Measurements from ENCODE around the gene LCT.

Gene LCT

DNA sequence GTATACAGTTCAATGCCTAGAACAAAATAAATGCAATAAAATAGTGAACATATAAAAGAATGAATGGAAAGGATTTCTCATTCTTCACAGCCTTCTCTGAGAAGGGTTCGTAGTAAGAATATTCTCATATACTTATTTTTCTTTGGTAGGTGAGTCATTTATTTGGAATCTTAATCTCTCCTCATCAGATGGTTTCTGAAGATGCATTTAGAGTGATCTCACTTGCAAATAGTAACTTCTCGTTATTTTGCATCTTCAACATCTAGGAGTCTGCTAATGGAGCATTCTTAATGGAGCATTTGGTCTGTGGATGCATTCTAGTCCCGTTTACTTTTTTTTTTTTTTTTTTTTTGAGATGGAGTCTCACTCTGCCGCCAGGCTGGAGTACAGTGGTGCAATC lies 91.4 kb downstream of the LCT start:
- no peak overlapping the region for H3K27ac Mint-ChIP-seq
- peaks cover 5% of the 10 kb centered on the region for H3K9me3 Mint-ChIP-seq
- peaks cover 16% of the 10 kb centered on the region for H3K36me3 Mint-ChIP-seq
- no peak overlapping the region for H3K4me3 Mint-ChIP-seq
- peaks cover 64% of the 10 kb centered on the region for H3K4me1 Mint-ChIP-seq
- no peaks in the 10 kb centered on the region for H3K27me3 Mint-ChIP-seq

DNA sequence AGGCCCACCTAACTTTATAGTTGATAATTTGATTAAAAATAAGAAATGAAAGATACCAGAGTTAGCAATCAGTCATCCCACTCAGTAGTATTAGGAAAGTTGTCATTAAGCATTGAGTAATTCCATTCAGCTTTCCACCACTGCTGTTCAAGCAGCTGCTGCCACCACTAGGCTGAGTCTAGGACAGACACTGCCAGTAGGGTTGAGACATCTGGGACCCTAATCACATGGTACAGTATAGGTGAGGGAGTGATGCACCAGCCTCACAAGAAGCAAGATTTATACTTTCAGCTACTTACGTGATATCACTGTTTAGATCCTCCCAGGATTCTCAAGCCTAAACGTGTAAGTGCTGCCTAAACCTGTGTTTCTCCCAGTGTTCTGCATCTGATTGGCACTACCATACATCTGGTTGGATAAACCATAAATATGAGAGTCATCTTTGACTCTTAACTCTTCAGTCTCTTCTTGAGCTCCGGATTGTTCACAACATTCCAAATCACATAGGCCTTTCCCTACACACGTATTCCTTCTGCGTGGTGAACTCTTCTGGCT lies 92.1 kb downstream of the LCT start:
- H3K4me1 Mint-ChIP-seq = peaks cover 62% of the 10 kb centered on the region
- peaks cover 5% of the 10 kb centered on the region for H3K9me3 Mint-ChIP-seq
- peak overlapping the region; percentile 75 for H3K4me3 Mint-ChIP-seq
- H3K36me3 Mint-ChIP-seq = peaks cover 16% of the 10 kb centered on the region
- no peaks in the 10 kb centered on the region for H3K27me3 Mint-ChIP-seq
- H3K27ac Mint-ChIP-seq = peak overlapping the region; percentile 53

GRCh38 chr2:135743860-135744259 lies 93.1 kb downstream of the LCT start:
- Mint-ChIP-seq H3K9me3 (peaks cover 5% of the 10 kb centered on the region), H3K36me3 (peaks cover 14% of the 10 kb centered on the region), H3K4me1 (peaks cover 53% of the 10 kb centered on the region), H3K27me3 (no peaks in the 10 kb centered on the region), H3K27ac (no peak overlapping the region), H3K4me3 (peak overlapping the region; percentile 75)

GRCh38 chr2:135742325-135742757 lies 94.6 kb downstream of the LCT start:
- Mint-ChIP-seq H3K4me1 (peaks cover 46% of the 10 kb centered on the region), H3K27ac (peak overlapping the region; percentile 100), H3K4me3 (peak overlapping the region; percentile 98), H3K27me3 (no peaks in the 10 kb centered on the region), H3K36me3 (peaks cover 14% of the 10 kb centered on the region), H3K9me3 (peaks cover 5% of the 10 kb centered on the region)

DNA sequence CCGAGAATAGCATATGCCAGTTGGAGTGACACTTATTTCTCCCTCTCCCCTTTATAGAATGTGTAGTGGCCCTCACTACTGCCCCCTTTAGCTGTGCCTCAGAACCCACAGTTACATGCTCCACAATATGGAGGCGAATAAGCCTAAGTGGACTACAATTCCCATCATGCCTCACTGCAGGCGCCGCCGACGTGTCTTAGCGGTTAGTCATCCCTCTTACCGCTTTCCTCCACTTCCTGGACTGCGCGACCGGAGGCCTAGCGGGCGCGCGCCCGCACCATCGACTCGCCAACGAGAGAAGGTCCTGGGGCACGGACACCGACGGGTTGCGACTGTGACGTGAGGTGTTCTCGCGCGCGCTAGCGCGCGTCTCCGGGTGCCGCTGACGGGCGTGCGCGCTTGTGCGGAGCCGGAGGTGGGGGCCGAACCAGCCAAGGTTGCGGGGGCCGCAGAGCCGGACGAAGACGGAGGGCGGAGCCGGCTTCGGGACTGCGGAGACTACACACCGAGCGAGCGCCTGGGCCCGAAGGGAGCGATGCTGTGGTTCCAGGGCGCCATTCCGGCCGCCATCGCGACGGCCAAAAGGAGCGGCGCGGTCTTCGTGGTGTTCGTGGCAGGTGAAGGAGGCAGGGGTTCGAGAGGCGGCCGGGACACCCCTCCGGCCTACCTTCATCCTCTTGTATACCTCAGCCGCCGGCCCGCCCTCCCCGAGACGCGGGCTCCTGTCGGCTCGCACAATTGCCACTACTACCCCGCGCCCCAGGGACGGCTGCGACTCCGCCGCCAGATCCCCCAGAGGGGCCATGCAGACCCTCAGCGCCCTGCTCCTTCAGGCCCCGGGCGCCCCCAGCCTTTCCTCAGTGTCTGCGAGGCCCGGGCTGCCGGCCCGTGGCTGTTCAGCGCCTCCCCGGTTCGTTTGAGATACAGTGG lies 95.3 kb downstream of the LCT start, which contains the start of gene UBXN4:
Gene UBXN4 (plus strand): TSS at position 461 of the 930 bp plus-strand sequence. CDS start 75 bp downstream, at position 536.
- H3K27ac Mint-ChIP-seq = peak within 1 kb of the TSS; percentile 100
- peaks cover 39% of the 10 kb centered on the region for H3K4me1 Mint-ChIP-seq
- peaks cover 12% of the 10 kb centered on the region for H3K36me3 Mint-ChIP-seq
- peak within 1 kb of the TSS; percentile 98 for H3K4me3 Mint-ChIP-seq
- peaks cover 5% of the 10 kb centered on the region for H3K9me3 Mint-ChIP-seq
- no peaks in the 10 kb centered on the region for H3K27me3 Mint-ChIP-seq

DNA sequence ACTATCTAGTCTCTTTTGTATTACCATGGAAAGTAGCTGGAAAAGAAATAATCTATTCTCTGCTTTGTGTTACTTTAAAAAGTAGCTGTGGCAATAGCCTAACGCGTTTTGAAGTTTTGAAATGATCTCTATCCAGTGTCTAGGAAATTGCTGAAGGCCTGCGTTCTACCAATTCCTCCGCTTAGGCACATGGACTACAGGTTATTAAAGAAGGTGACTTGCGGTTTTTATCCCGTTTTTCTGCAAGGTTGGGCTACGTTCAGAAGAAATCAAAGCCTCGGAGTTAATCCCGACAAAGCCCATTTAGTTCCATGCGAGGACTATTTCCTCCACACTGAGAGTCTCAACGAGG lies 96.0 kb downstream of the LCT start:
- Mint-ChIP-seq H3K27me3 (no peaks in the 10 kb centered on the region), H3K36me3 (peaks cover 5% of the 10 kb centered on the region), H3K9me3 (peaks cover 5% of the 10 kb centered on the region)

GRCh38 chr2:135740206-135740605 lies 96.8 kb downstream of the LCT start:
- Mint-ChIP-seq H3K9me3 (peaks cover 5% of the 10 kb centered on the region), H3K36me3 (peaks cover 4% of the 10 kb centered on the region), H3K27ac (no peak overlapping the region), H3K4me1 (peaks cover 27% of the 10 kb centered on the region), H3K4me3 (no peak overlapping the region), H3K27me3 (no peaks in the 10 kb centered on the region)

More for the DNA sequence above, 96.0 kb downstream of the LCT start:
- H3K4me3 Mint-ChIP-seq = no peak overlapping the region
- H3K27ac Mint-ChIP-seq = peak overlapping the region; percentile 71
- peaks cover 32% of the 10 kb centered on the region for H3K4me1 Mint-ChIP-seq
